Measurements from ENCODE around the gene HGS. TPM values are rescaled to one million over a fixed set of nuclear protein-coding genes. Genes with fewer than 3 reads are reported as not detected.

HGS gene
- total and polyA plus RNA-seq, 2 donors (not counting 3 experiments of a cell fraction or from before 2014, with no cell fraction given): 166 to 191 TPM

DNA sequence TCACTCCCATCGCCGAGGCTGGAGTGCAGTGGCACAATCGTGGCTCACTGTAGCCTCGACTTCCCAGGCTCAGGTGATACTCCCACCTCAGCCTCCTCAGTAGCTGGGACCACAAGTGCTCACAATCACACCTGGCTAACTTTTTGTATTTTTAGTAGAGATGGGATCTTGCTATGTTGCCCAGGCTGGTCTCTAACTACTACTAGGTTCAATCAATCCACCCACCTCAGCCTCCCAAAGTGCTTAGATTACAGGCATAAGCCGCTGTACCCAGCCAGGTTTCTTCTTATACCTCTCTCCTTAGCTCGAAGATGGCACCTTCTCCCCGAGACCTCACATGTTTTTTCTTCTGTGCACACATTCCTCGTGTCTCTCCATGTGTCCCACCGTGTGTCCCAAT is 43.8 kb upstream of the HGS start:
- POLR2A ChIA-PET: no interaction called here
- FAIRE-seq: no peak

More for the DNA sequence above, 43.8 kb upstream of the HGS start:
- CTCF ChIA-PET: no interaction called here
- H3K9me3 ChIP-seq (replicated peaks; ENCODE audit: control insufficient read depth, insufficient read depth, low read length): no peaks in the 10 kb centered on the region
- H3K36me3 ChIP-seq (ENCODE audit: control insufficient read depth in 2 of 2, extremely low read depth in 1 of 2, insufficient read depth in 2 of 2, low read length in 2 of 2): no peaks in the 10 kb centered on the region
- peaks cover 11% of the 10 kb centered on the region for H3K4me1 ChIP-seq (ENCODE audit: control insufficient read depth, extremely low read depth, insufficient read depth, low read length)
- H3K4me3 ChIP-seq (replicated peaks in 1 of 3; ENCODE audit: insufficient read depth in 1 of 3, low read depth in 1 of 3, low read length in 3 of 3): no peak overlapping the region
- no peak for DNase-seq (ENCODE audit: low read depth, low spot score)
- H3K27ac ChIP-seq (ENCODE audit: insufficient read depth, low read depth, low read length): no peak overlapping the region
- dilution Hi-C loops (cut with MboI; ENCODE audit: extremely low pct_ligation_motif_present, low sequenced_read_pairs): no loop called here
- H2AFZ ChIP-seq (ENCODE audit: low read depth, low read length): no peak overlapping the region
- no peak for TF ChIP-seq POLR2AphosphoS5 (IDR thresholded peaks at IDR 0.05; ENCODE audit: insufficient read depth, low read depth, low read length)
- TF ChIP-seq EZH2 (IDR thresholded peaks at IDR 0.05; ENCODE audit: borderline replicate concordance, low read depth, low read length, severe bottlenecking): no peak
- TF ChIP-seq, protein P1, sequence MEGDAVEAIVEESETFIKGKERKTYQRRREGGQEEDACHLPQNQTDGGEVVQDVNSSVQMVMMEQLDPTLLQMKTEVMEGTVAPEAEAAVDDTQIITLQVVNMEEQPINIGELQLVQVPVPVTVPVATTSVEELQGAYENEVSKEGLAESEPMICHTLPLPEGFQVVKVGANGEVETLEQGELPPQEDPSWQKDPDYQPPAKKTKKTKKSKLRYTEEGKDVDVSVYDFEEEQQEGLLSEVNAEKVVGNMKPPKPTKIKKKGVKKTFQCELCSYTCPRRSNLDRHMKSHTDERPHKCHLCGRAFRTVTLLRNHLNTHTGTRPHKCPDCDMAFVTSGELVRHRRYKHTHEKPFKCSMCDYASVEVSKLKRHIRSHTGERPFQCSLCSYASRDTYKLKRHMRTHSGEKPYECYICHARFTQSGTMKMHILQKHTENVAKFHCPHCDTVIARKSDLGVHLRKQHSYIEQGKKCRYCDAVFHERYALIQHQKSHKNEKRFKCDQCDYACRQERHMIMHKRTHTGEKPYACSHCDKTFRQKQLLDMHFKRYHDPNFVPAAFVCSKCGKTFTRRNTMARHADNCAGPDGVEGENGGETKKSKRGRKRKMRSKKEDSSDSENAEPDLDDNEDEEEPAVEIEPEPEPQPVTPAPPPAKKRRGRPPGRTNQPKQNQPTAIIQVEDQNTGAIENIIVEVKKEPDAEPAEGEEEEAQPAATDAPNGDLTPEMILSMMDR (IDR thresholded peaks at IDR 0.05; ENCODE audit: extremely low read depth in 1 of 2, insufficient read depth in 1 of 2, low read depth in 1 of 2, low read length in 2 of 2): no peak
- no peak for TF ChIP-seq GATA2 (IDR thresholded peaks at IDR 0.05; ENCODE audit: insufficient read depth, insufficient read length, low read depth, low read length)
- TF ChIP-seq MYC (IDR thresholded peaks at IDR 0.05; ENCODE audit: low read depth, low read length): no peak
- no peak for TF ChIP-seq POLR2A (IDR thresholded peaks at IDR 0.05; ENCODE audit: low read depth, low read length)
- TF ChIP-seq, protein P2, sequence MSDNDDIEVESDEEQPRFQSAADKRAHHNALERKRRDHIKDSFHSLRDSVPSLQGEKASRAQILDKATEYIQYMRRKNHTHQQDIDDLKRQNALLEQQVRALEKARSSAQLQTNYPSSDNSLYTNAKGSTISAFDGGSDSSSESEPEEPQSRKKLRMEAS (IDR thresholded peaks at IDR 0.05; ENCODE audit: insufficient read depth, insufficient read length): no peak
- TF ChIP-seq FOS (IDR thresholded peaks at IDR 0.05; ENCODE audit: borderline replicate concordance, insufficient read depth, low read length): no peak
- TF ChIP-seq JUN (IDR thresholded peaks at IDR 0.05; ENCODE audit: borderline replicate concordance, insufficient read depth, insufficient read length, low read depth): no peak
- no peaks in the 10 kb centered on the region for H3K27me3 ChIP-seq (ENCODE audit: control insufficient read depth in 2 of 2, insufficient read depth in 2 of 2, low read length in 2 of 2)
- H4K20me1 ChIP-seq (replicated peaks; ENCODE audit: control insufficient read depth, extremely low read depth, insufficient read depth, low read length): no peaks in the 10 kb centered on the region
- no TSS peak for BruUV-seq (replicated peaks)
- no peaks in the 10 kb centered on the region for H3K9me1 ChIP-seq (replicated peaks; ENCODE audit: control insufficient read depth, extremely low read depth, insufficient read depth, low read length)
- intact Hi-C loops (cut with micrococcal nuclease): no loop called here
- no peak overlapping the region for H3K4me2 ChIP-seq (ENCODE audit: insufficient read depth, low read length)
- H3K79me2 ChIP-seq (ENCODE audit: control insufficient read depth, insufficient read depth, low read length): peaks cover 17% of the 10 kb centered on the region
- H3K9ac ChIP-seq (replicated peaks; ENCODE audit: extremely low read depth, insufficient read depth, low read length): no peak overlapping the region

Data from endothelial cell of umbilical vein (primary cell).